IPS-15b (cell line): ENCODE data around the gene ANKS3.
A peak's percentile ranks its signal among the peaks of the same experiment; 100 is the strongest.

Source experiments
- H3K27me3 ChIP-seq: one replicate; pipeline ENCODE4 v1.6.1; 2013; ENCODE audit warnings: low read length; ENCODE audit not compliant: control insufficient read depth, insufficient read depth
- H3K36me3 ChIP-seq: one replicate; pipeline ENCODE4 v1.6.1; 2013; ENCODE audit warnings: low read length; ENCODE audit not compliant: control insufficient read depth, insufficient read depth
- H3K4me1 ChIP-seq: one replicate; pipeline ENCODE4 v1.6.1; 2013; ENCODE audit warnings: mild to moderate bottlenecking, low read length; ENCODE audit not compliant: control insufficient read depth, insufficient read depth
- H3K4me3 ChIP-seq: one replicate; pipeline ENCODE4 v1.5.1; 2013; ENCODE audit warnings: low read depth, low read length
- H3K9ac ChIP-seq: one replicate; pipeline ENCODE4 v1.6.1; 2013; ENCODE audit warnings: low read depth, mild to moderate bottlenecking, low read length
- H3K9me3 ChIP-seq: one replicate; pipeline ENCODE4 v1.6.1; 2013; ENCODE audit warnings: mild to moderate bottlenecking, low read length; ENCODE audit not compliant: control insufficient read depth, insufficient read depth

ANKS3 gene

GRCh38 chr16:4677994-4678393 lies 56.1 kb downstream of the ANKS3 start:
- H3K36me3 ChIP-seq, result peaks cover 36% of the 10 kb centered on the region
- no peaks in the 10 kb centered on the region for H3K9me3 ChIP-seq
- H3K9ac ChIP-seq, result no peak overlapping the region
- no peak overlapping the region for H3K4me3 ChIP-seq
- H3K4me1 ChIP-seq, result no peaks in the 10 kb centered on the region
- no peaks in the 10 kb centered on the region for H3K27me3 ChIP-seq

DNA sequence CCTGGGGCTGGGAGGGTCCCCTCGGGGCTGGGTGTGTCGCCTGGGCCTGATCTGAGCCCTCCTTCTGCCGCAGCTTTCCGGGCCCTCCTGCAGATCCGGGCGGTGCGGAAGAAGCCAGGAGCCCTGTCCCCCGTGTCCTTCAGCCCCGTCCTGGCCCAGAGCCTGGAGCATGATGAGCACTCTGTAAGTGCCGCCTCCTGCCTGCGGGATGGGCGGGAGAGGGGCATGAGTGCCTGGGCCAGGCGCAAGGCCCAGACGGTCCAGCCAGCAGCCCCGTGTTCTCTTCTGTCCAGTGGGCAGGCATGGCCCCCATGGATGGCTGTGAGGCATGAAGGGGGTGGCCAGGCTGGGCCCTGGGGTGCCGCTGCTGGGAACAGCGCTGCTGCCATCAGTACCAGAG lies 56.7 kb downstream of the ANKS3 start:
- Histone ChIP-seq H3K9me3 (no peaks in the 10 kb centered on the region), H3K4me1 (no peaks in the 10 kb centered on the region), H3K9ac (no peak overlapping the region), H3K36me3 (peaks cover 33% of the 10 kb centered on the region), H3K27me3 (no peaks in the 10 kb centered on the region), H3K4me3 (no peak overlapping the region)

DNA sequence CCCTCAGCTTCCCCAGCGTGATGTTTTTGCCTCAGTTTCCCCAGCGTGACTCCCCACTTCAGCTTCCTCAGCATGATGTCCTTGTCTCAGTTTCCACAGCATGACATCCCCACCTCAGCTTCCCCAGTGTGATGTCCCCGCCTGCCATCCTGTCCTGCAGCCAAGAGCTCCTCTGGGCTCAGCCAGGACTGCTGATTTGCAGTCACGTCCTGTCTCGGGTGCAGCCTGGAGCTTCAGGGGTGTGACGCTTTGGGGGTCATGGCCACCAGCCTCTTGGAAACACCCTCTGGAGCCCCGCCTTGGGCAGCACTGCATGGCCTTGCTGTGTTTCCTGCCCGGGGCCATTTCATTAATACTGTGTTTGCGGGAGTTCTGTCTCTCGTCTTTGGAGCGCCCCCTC lies 57.2 kb downstream of the ANKS3 start:
- peaks cover 33% of the 10 kb centered on the region for H3K36me3 ChIP-seq
- no peaks in the 10 kb centered on the region for H3K4me1 ChIP-seq
- H3K9ac ChIP-seq, result no peak overlapping the region
- no peak overlapping the region for H3K4me3 ChIP-seq
- no peaks in the 10 kb centered on the region for H3K27me3 ChIP-seq
- H3K9me3 ChIP-seq, result no peaks in the 10 kb centered on the region

- Histone ChIP-seq H3K4me3 (no peak overlapping the region), H3K9ac (peak overlapping the region; percentile 2), H3K4me1 (no peaks in the 10 kb centered on the region), H3K36me3 (peaks cover 35% of the 10 kb centered on the region), H3K9me3 (no peaks in the 10 kb centered on the region), H3K27me3 (no peaks in the 10 kb centered on the region)
These were observed 57.9 kb downstream of the ANKS3 start for GRCh38 chr16:4675864-4676786.

- Histone ChIP-seq H3K27me3 (no peaks in the 10 kb centered on the region), H3K36me3 (peaks cover 32% of the 10 kb centered on the region), H3K9me3 (no peaks in the 10 kb centered on the region), H3K9ac (peak overlapping the region; percentile 2), H3K4me3 (no peak overlapping the region), H3K4me1 (no peaks in the 10 kb centered on the region)
These were observed 59.0 kb downstream of the ANKS3 start for GRCh38 chr16:4674926-4675530.

- no peaks in the 10 kb centered on the region for H3K27me3 ChIP-seq
- H3K4me1 ChIP-seq, result no peaks in the 10 kb centered on the region
- H3K9ac ChIP-seq, result no peak overlapping the region
- H3K36me3 ChIP-seq, result peaks cover 30% of the 10 kb centered on the region
- H3K4me3 ChIP-seq, result no peak overlapping the region
- H3K9me3 ChIP-seq, result no peaks in the 10 kb centered on the region
These were observed 60.6 kb downstream of the ANKS3 start for GRCh38 chr16:4673387-4674046.

GRCh38 chr16:4668313-4668960 lies 65.6 kb downstream of the ANKS3 start:
- no peaks in the 10 kb centered on the region for H3K4me1 ChIP-seq
- no peak overlapping the region for H3K4me3 ChIP-seq
- peaks cover 49% of the 10 kb centered on the region for H3K36me3 ChIP-seq
- H3K27me3 ChIP-seq, result no peaks in the 10 kb centered on the region
- no peaks in the 10 kb centered on the region for H3K9me3 ChIP-seq
- H3K9ac ChIP-seq, result no peak overlapping the region

GRCh38 chr16:4667203-4667963 lies 66.7 kb downstream of the ANKS3 start:
- Histone ChIP-seq H3K36me3 (peaks cover 45% of the 10 kb centered on the region), H3K9ac (no peak overlapping the region), H3K27me3 (no peaks in the 10 kb centered on the region)

DNA sequence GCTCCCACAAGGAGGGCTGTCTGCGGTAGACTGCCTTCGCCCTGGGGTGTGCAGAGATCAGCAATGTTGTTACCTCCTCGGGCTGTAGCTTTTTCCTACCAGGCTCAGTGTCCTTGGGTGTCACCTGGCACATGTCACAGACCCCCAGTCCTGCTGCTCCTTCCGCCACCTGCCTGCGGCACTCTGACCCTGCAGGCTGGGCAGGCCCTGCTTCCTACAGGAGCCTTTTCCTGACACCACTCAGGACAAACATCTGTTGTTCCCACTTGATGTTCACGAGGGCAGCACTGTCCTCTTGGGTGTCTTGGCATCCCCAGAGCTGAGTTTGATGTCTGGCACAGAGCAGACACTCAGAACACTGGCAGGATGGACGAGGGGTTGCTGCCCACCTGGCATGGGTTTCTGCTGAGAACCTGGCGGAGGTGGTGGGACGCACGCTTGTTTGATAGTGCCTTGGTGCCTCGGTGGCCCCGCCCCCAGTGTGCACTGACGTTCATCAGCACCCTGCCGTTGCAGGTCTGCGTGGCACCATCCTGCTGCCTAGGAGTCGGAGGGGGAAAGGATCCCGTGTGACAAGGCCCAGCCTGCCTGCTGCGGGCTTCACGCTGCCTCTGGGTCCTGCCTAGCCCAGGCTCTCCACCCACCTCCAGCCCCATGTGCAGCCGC lies 67.4 kb downstream of the ANKS3 start:
- no peaks in the 10 kb centered on the region for H3K4me1 ChIP-seq
- H3K36me3 ChIP-seq, result peaks cover 41% of the 10 kb centered on the region
- no peak overlapping the region for H3K9ac ChIP-seq
- no peak overlapping the region for H3K4me3 ChIP-seq
- H3K9me3 ChIP-seq, result no peaks in the 10 kb centered on the region
- H3K27me3 ChIP-seq, result no peaks in the 10 kb centered on the region

More at GRCh38 chr16:4667203-4667963, 66.7 kb downstream of the ANKS3 start:
- H3K4me3 ChIP-seq, result no peak overlapping the region
- no peaks in the 10 kb centered on the region for H3K9me3 ChIP-seq
- H3K4me1 ChIP-seq, result no peaks in the 10 kb centered on the region

- Histone ChIP-seq H3K27me3 (no peaks in the 10 kb centered on the region), H3K36me3 (peaks cover 42% of the 10 kb centered on the region), H3K4me1 (no peaks in the 10 kb centered on the region), H3K9me3 (no peaks in the 10 kb centered on the region), H3K9ac (no peak overlapping the region), H3K4me3 (no peak overlapping the region)
These were observed 69.3 kb downstream of the ANKS3 start for GRCh38 chr16:4664538-4665418.
